HepG2 (cell line): ENCODE results near the gene EMC8. TPM values are rescaled to one million over a fixed set of nuclear protein-coding genes. Genes with fewer than 3 reads are reported as not detected.
A peak's percentile ranks its signal among the peaks of the same experiment; 100 is the strongest.

Source experiments
- ATF4 ChIP-seq, 2 experiments: fragments of 450-650 bp in 1 of 2; sonication (generic) in 1 of 2; formaldehyde crosslinking; IDR thresholded peaks; 2 replicates each; pipeline versions ENCODE4 v1.5.0 to v1.8.0; 2020 to 2022; ENCODE audit warnings: mild to moderate bottlenecking in 1 of 2, missing genetic modification reagents in 1 of 2
- BCL3 ChIP-seq: sonication (generic); formaldehyde crosslinking; IDR thresholded peaks from 2 replicates; pipeline ENCODE4 v1.5.1; 2020; ENCODE audit warnings: mild to moderate bottlenecking, missing genetic modification reagents, moderate library complexity
- CSRNP2 ChIP-seq: sonication (generic); formaldehyde crosslinking; conservative IDR thresholded peaks from 2 replicates; pipeline ENCODE4 v1.8.0; 2022; ENCODE audit warnings: low read depth, missing genetic modification reagents
- DR1 ChIP-seq: sonication (generic); formaldehyde crosslinking; IDR thresholded peaks from 2 replicates; pipeline ENCODE4 v1.8.0; 2021; ENCODE audit warnings: mild to moderate bottlenecking, missing genetic modification reagents, inconsistent platforms
- FOSL1 ChIP-seq: sonication (generic); formaldehyde crosslinking; IDR thresholded peaks from 2 replicates; pipeline ENCODE4 v1.9.0; 2021; ENCODE audit warnings: missing genetic modification reagents, borderline replicate concordance
- FOXP4 ChIP-seq: sonication (generic); formaldehyde crosslinking; IDR thresholded peaks from 2 replicates; pipeline ENCODE4 v1.4.0; 2020; ENCODE audit warnings: missing genetic modification reagents
- GFI1 ChIP-seq: sonication (generic); formaldehyde crosslinking; IDR thresholded peaks from 2 replicates; pipeline ENCODE4 v1.5.0; 2020; ENCODE audit warnings: missing genetic modification reagents, mild to moderate bottlenecking, borderline replicate concordance
- GTF2F1 ChIP-seq: fragments of 150-350 bp; IDR thresholded peaks from 2 replicates; pipeline ENCODE4 v1.6.1; 2014; ENCODE audit warnings: low read length
- HDAC1 ChIP-seq: sonication (generic); formaldehyde crosslinking; IDR thresholded peaks from 2 replicates; pipeline ENCODE4 v1.5.1; 2020; ENCODE audit warnings: mild to moderate bottlenecking, missing genetic modification reagents
- HMG20A ChIP-seq: IDR thresholded peaks from 2 replicates; pipeline ENCODE4 v1.6.1; 2016; ENCODE audit warnings: borderline replicate concordance
- HNRNPL ChIP-seq: fragments of 200-400 bp; formaldehyde crosslinking; IDR thresholded peaks from 2 replicates; pipeline ENCODE4 v1.6.1; 2017; ENCODE audit warnings: mild to moderate bottlenecking, low read depth, low read length
- HOXA3 ChIP-seq: sonication (generic); formaldehyde crosslinking; IDR thresholded peaks from 2 replicates; pipeline ENCODE4 v1.5.0; 2020; ENCODE audit warnings: missing genetic modification reagents
- IKZF1 ChIP-seq: fragments of 450-650 bp; IDR thresholded peaks from 2 replicates; pipeline ENCODE4 v1.7.1; 2016
- REPIN1 ChIP-seq: sonication (generic); formaldehyde crosslinking; IDR thresholded peaks from 2 replicates; pipeline ENCODE4 v1.8.0; 2022; ENCODE audit warnings: missing genetic modification reagents, low read depth, mild to moderate bottlenecking, borderline replicate concordance
- SOX6 ChIP-seq, 2 experiments: fragments of 450-650 bp in 1 of 2; sonication (generic) in 1 of 2; formaldehyde crosslinking in 1 of 2; IDR thresholded peaks; 2 replicates each; pipeline versions ENCODE4 v1.4.0 to v1.6.1; 2017 to 2020; ENCODE audit warnings: antibody characterized with exemption in 1 of 2, mild to moderate bottlenecking in 1 of 2, missing genetic modification reagents in 1 of 2
- SRSF4 ChIP-seq: fragments of 200-400 bp; formaldehyde crosslinking; IDR thresholded peaks from one replicate; pipeline ENCODE4 v1.6.1; 2018; ENCODE audit warnings: mild to moderate bottlenecking, low read depth, low read length, moderate library complexity; ENCODE audit not compliant: poor library complexity, severe bottlenecking
- ZKSCAN5 ChIP-seq: sonication (generic); formaldehyde crosslinking; IDR thresholded peaks from 2 replicates; pipeline ENCODE4 v1.5.1; 2020; ENCODE audit warnings: mild to moderate bottlenecking, missing genetic modification reagents
- ZNF501 ChIP-seq: sonication (generic); formaldehyde crosslinking; IDR thresholded peaks from 2 replicates; pipeline ENCODE4 v1.5.1; 2020; ENCODE audit warnings: mild to moderate bottlenecking, moderate library complexity, missing genetic modification reagents
- ZNF558 ChIP-seq: sonication (generic); formaldehyde crosslinking; IDR thresholded peaks from 2 replicates; pipeline ENCODE4 v1.9.0; 2022; ENCODE audit warnings: mild to moderate bottlenecking, missing genetic modification reagents, borderline replicate concordance
- ZNF563 ChIP-seq: sonication (generic); formaldehyde crosslinking; IDR thresholded peaks from 2 replicates; pipeline ENCODE4 v1.8.0; 2022; ENCODE audit warnings: mild to moderate bottlenecking, moderate library complexity, missing genetic modification reagents
- ZNF740 ChIP-seq: sonication (generic); formaldehyde crosslinking; IDR thresholded peaks from 2 replicates; pipeline ENCODE4 v1.4.0; 2020; ENCODE audit warnings: missing genetic modification reagents
- ZNF766 ChIP-seq: sonication (generic); formaldehyde crosslinking; IDR thresholded peaks from 2 replicates; pipeline ENCODE4 v1.5.0; 2020; ENCODE audit warnings: missing genetic modification reagents, borderline replicate concordance
- ZSCAN20 ChIP-seq: sonication (generic); formaldehyde crosslinking; IDR thresholded peaks from 2 replicates; pipeline ENCODE4 v1.4.0; 2020; ENCODE audit warnings: missing genetic modification reagents, mild to moderate bottlenecking, borderline replicate concordance
- polyA plus RNA-seq, 8 experiments: library from polyadenylated mRNA; depleted of rRNA in 3 of 8; stranded (reverse) in 7 of 8; unstranded in 1 of 8; fragments of >200 nt; fragmentation: Illumina TruSeq in 4 of 8; extraction: Trizol in 4 of 8; gene quantifications; 2 replicates each; pipeline versions ENCODE4 v1.2.1 to v1.2.3, GENCODE V29; 2011 to 2016; ENCODE audit warnings: low read depth in 4 of 8, missing spikeins in 1 of 8, mixed read lengths in 1 of 8; ENCODE audit not compliant: insufficient read depth in 1 of 8
- total RNA-seq, 5 experiments: library from RNA; depleted of rRNA; stranded (reverse); fragments of >200 nt; fragmentation: Illumina TruSeq; extraction: Trizol; gene quantifications; 2 replicates each; pipeline ENCODE4 v1.2.3, GENCODE V29; 2016; ENCODE audit warnings: low read depth in 1 of 5

EMC8 gene
- total and polyA plus RNA-seq, 2 of the 13 experiments (the other 11 are each of a cell fraction or from before 2014, with no cell fraction given): 55.0 to 76.0 TPM

- TF ChIP-seq ZNF558 (CRISPR knock-in tag) (0 out of 2 replicates have a peak, but pooled peaks have one; percentile 52), DR1 (CRISPR knock-in tag) (peak; percentile 92), GTF2F1 (peak; percentile 86), REPIN1 (peak; percentile 89), HMG20A (CRISPR knock-in tag) (no peak), ATF4 (CRISPR knock-in tag; IDR thresholded peaks at IDR 0.05) (peak in 1 of 2 experiments; percentile 11; a peak in 1 of 4 replicates), ZNF766 (peak; percentile 71; the same call in 1 of the 2 replicates), ZNF501 (CRISPR knock-in tag) (peak; percentile 96), HDAC1 (peak; percentile 98), FOXP4 (CRISPR knock-in tag) (peak; percentile 55), IKZF1 (no peak), ZSCAN20 (CRISPR knock-in tag) (0 out of 2 replicates have a peak, but pooled peaks have one; percentile 31), HNRNPL (0 out of 2 replicates have a peak, but pooled peaks have one; percentile 14), HOXA3 (CRISPR knock-in tag) (peak; percentile 89), BCL3 (CRISPR knock-in tag) (peak; percentile 59; the same call in 1 of the 2 replicates), SRSF4 (no peak), SOX6 (IDR thresholded peaks at IDR 0.05) (no peak), SOX6 (CRISPR knock-in tag; IDR thresholded peaks at IDR 0.05) (no peak), ZNF740 (CRISPR knock-in tag) (no peak), ZKSCAN5 (CRISPR knock-in tag) (no peak), ZNF563 (CRISPR knock-in tag) (peak; percentile 52), FOSL1 (CRISPR knock-in tag) (peak; percentile 23; the same call in 1 of the 2 replicates), CSRNP2 (CRISPR knock-in tag) (no peak), GFI1 (no peak; the same call in 1 of the 2 replicates)
Observed at GRCh38 chr16:85799497-85800320, at the start of gene EMC8, which contains the start of gene COX4I1 (continued).
